CD4-positive, alpha-beta T cell (primary cell): ENCODE measurements around the gene TECPR1. TPM values are rescaled to one million over a fixed set of nuclear protein-coding genes. Genes with fewer than 3 reads are reported as not detected.

Source experiments
- ATAC-seq: fragments of 200-7000 bp; cut with Tn5 transposase; one replicate; pipeline ENCODE4 v1.10.0; 2022; ENCODE audit warnings: mild to moderate bottlenecking; ENCODE audit not compliant: poor library complexity
- CTCF ChIA-PET: fragments of 350-600 bp; sonication (Branson Sonifier 250); formaldehyde crosslinking; loops from one replicate; lab custom pipeline; 2021; ENCODE audit warnings: antibody characterized with exemption, inconsistent platforms; lab: Charles Lee
- POLR2A ChIA-PET: fragments of 350-600 bp; sonication (Branson Sonifier 250); formaldehyde crosslinking; loops from one replicate; lab custom pipeline; 2021; ENCODE audit warnings: antibody characterized with exemption, inconsistent platforms; lab: Charles Lee
- DNase-seq, 14 experiments: peaks; one replicate each; pipeline ENCODE4 v3.0.0-alpha.2; 2013 to 2020; ENCODE audit warnings: mixed read lengths in 2 of 14
- H3K27ac ChIP-seq, 2 donors: one replicate each; pipeline versions ENCODE4 v1.5.1 to v1.7.0; 2013; ENCODE audit warnings: low read length in 2 of 2, low read depth in 1 of 2, mild to moderate bottlenecking in 1 of 2
- H3K27me3 ChIP-seq, 2 experiments: 1 replicate in 1 of 2; 2 replicates in 1 of 2; pipeline versions ENCODE4 v1.6.1 to v1.7.0; 2013; ENCODE audit warnings: low read length in 2 of 2, control low read depth in 1 of 2, mild to moderate bottlenecking in 1 of 2, moderate library complexity in 1 of 2; ENCODE audit not compliant: insufficient read depth in 2 of 2, control insufficient read depth in 1 of 2
- H3K36me3 ChIP-seq: one replicate; pipeline ENCODE4 v1.6.1; 2013; ENCODE audit warnings: low read length, control low read depth; ENCODE audit not compliant: insufficient read depth
- H3K4me1 ChIP-seq: one replicate; pipeline ENCODE4 v1.6.1; 2013; ENCODE audit warnings: low read length, control low read depth; ENCODE audit not compliant: insufficient read depth
- H3K4me3 ChIP-seq: one replicate; pipeline ENCODE4 v1.5.1; 2013; ENCODE audit warnings: mild to moderate bottlenecking, low read length, moderate library complexity
- H3K9me3 ChIP-seq, 2 experiments: 1 replicate in 1 of 2; 2 replicates in 1 of 2; pipeline versions ENCODE4 v1.6.1 to v1.7.0; 2013; ENCODE audit warnings: low read length in 2 of 2, mild to moderate bottlenecking in 2 of 2, control low read depth in 1 of 2, moderate library complexity in 1 of 2; ENCODE audit not compliant: control insufficient read depth in 1 of 2, insufficient read depth in 1 of 2
- H3K27ac Mint-ChIP-seq: one replicate; pipeline ENCODE4 v1.8.0; 2020; ENCODE audit warnings: mixed read lengths
- H3K27me3 Mint-ChIP-seq: one replicate; pipeline ENCODE4 v1.8.0; 2021; ENCODE audit warnings: mixed read lengths
- H3K36me3 Mint-ChIP-seq: one replicate; pipeline ENCODE4 v1.8.0; 2021; ENCODE audit warnings: low read depth, mixed read lengths
- H3K4me1 Mint-ChIP-seq: one replicate; pipeline ENCODE4 v1.8.0; 2021; ENCODE audit warnings: low read depth, mixed read lengths
- H3K4me3 Mint-ChIP-seq: one replicate; pipeline ENCODE4 v1.8.0; 2020; ENCODE audit warnings: mild to moderate bottlenecking, mixed read lengths
- H3K9me3 Mint-ChIP-seq: one replicate; pipeline ENCODE4 v1.8.0; 2020; ENCODE audit warnings: mixed read lengths
- CTCF ChIP-seq: fragments of 200-600 bp; IDR thresholded peaks from one replicate; pipeline ENCODE4 v1.8.0; 2022; ENCODE audit warnings: antibody characterized with exemption, mild to moderate bottlenecking
- intact Hi-C, 2 experiments: fragments of 100-400 bp; cut with DNase I in 1 of 2; cut with micrococcal nuclease in 1 of 2; formaldehyde crosslinking; loops; one replicate each; pipeline versions ENCODE4 v1.15.1 to v1.9.0; 2023 to 2025; cut with DNase I, micrococcal nuclease
- total RNA-seq, 174 experiments: library from RNA in 2 of 174; stranded (reverse) in 2 of 174; gene quantifications; one replicate each; pipeline ENCODE4 v1.2.3 and lab custom pipeline; 2021 to 2026

The TECPR1 gene
- total RNA-seq, 2 experiments from 2014 or later = 85.9 to 90.4 TPM

GRCh38 chr7:98236355-98237185 is 15.5 kb downstream of the TECPR1 start:
- H3K9me3 ChIP-seq = no peaks in the 10 kb centered on the region
- H3K27me3 Mint-ChIP-seq = no peaks in the 10 kb centered on the region
- no peaks in the 10 kb centered on the region for H3K27me3 ChIP-seq
- CTCF ChIA-PET = interaction anchor here (1.0 kb wide), 1 partner anchor 34 kb away, joined by 3 read pairs; no protein-coding TSS in a partner anchor
- POLR2A ChIA-PET = interaction anchor here (0.9 kb wide), 1 partner anchor 14 kb away, joined by 3 read pairs; no protein-coding TSS in a partner anchor
- H3K4me3 Mint-ChIP-seq = no peak overlapping the region
- no peak for TF ChIP-seq CTCF
- H3K9me3 Mint-ChIP-seq = no peaks in the 10 kb centered on the region
- DNase-seq (no peak), ATAC-seq (no peak)
- peaks cover 69% of the 10 kb centered on the region for H3K36me3 Mint-ChIP-seq
- H3K36me3 ChIP-seq = peaks cover 72% of the 10 kb centered on the region
- H3K4me3 ChIP-seq = no peak overlapping the region
- no peaks in the 10 kb centered on the region for H3K4me1 Mint-ChIP-seq
- H3K27ac Mint-ChIP-seq = no peak overlapping the region
- H3K27ac ChIP-seq = no peak overlapping the region
- intact Hi-C loops = no loop called here
- H3K4me1 ChIP-seq = peaks cover under 1% of the 10 kb centered on the region

- H3K27ac ChIP-seq = no peak overlapping the region
- Mint-ChIP-seq H3K27ac (no peak overlapping the region), H3K4me1 (no peaks in the 10 kb centered on the region), H3K9me3 (no peaks in the 10 kb centered on the region), H3K36me3 (peaks cover 62% of the 10 kb centered on the region), H3K4me3 (no peak overlapping the region), H3K27me3 (no peaks in the 10 kb centered on the region)
- ATAC-seq (no peak), DNase-seq (no peak)
- no peak overlapping the region for H3K4me3 ChIP-seq
- ChIA-PET POLR2A (no interaction called here), CTCF (interaction anchor here (1.0 kb wide), 1 partner anchor 34 kb away, joined by 3 read pairs; no protein-coding TSS in a partner anchor)
- TF ChIP-seq CTCF = no peak
- peaks cover 69% of the 10 kb centered on the region for H3K36me3 ChIP-seq
- H3K4me1 ChIP-seq = no peaks in the 10 kb centered on the region
- intact Hi-C loops = no loop called here
- no peaks in the 10 kb centered on the region for H3K9me3 ChIP-seq
- H3K27me3 ChIP-seq = no peaks in the 10 kb centered on the region
Observed at GRCh38 chr7:98235901-98236300, 16.1 kb downstream of the TECPR1 start.

GRCh38 chr7:98234429-98235147 is 17.4 kb downstream of the TECPR1 start:
- ATAC-seq (no peak), DNase-seq (no peak)
- intact Hi-C loops = no loop called here
- Mint-ChIP-seq H3K36me3 (peaks cover 58% of the 10 kb centered on the region), H3K9me3 (no peaks in the 10 kb centered on the region), H3K4me1 (no peaks in the 10 kb centered on the region), H3K27ac (no peak overlapping the region), H3K4me3 (no peak overlapping the region), H3K27me3 (no peaks in the 10 kb centered on the region)
- ChIA-PET CTCF (interaction anchor here (0.6 kb wide), 1 partner anchor 20 kb away, joined by 4 read pairs; no protein-coding TSS in a partner anchor), POLR2A (interaction anchor here (1.1 kb wide), 1 partner anchor 16 kb away, joined by 9 read pairs; no protein-coding TSS in a partner anchor)
- TF ChIP-seq CTCF = no peak
- H3K36me3 ChIP-seq = peaks cover 66% of the 10 kb centered on the region
- no peak overlapping the region for H3K4me3 ChIP-seq
- no peaks in the 10 kb centered on the region for H3K4me1 ChIP-seq
- no peaks in the 10 kb centered on the region for H3K27me3 ChIP-seq
- H3K9me3 ChIP-seq = no peaks in the 10 kb centered on the region
- H3K27ac ChIP-seq = no peak overlapping the region
